Fibroblast of pulmonary artery (primary cell): ENCODE results near the gene OLFML1.

Experiments
- DNase-seq: peaks from one replicate; pipeline ENCODE4 v3.0.0-alpha.2; 2010; ENCODE audit warnings: low read depth
- H3K4me3 ChIP-seq: replicated peaks from 2 replicates; pipeline ENCODE4 v1.5.1; 2011; ENCODE audit warnings: low read depth, mild to moderate bottlenecking, control low read depth, low read length, moderate library complexity
- TF ChIP-seq, protein P1 (sequence below): IDR thresholded peaks from 2 replicates; pipeline ENCODE4 v1.5.1; 2011; ENCODE audit warnings: mild to moderate bottlenecking, control low read depth, low read length, inconsistent platforms; ENCODE audit errors: missing control alignments

OLFML1 gene

DNA sequence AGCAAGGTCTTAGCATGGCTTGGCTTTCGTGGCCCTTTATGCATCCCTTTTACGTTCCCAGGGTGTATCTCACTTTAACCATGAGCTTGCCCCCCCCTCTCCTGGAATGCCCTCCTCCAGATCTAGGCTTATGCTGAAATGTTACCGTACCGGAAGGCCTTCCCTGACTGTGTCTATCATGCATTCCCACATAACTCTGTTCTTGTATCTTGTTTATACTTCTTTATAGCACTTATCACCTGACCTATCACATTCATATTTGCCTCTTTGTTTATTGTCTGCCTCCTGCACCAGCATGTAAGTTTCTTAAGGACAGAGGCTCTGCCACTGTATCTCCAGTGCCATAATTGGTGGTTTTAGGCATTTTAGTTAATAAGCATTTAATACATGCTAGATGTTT lies 67.4 kb downstream of the OLFML1 start:
- TF ChIP-seq, protein P1, sequence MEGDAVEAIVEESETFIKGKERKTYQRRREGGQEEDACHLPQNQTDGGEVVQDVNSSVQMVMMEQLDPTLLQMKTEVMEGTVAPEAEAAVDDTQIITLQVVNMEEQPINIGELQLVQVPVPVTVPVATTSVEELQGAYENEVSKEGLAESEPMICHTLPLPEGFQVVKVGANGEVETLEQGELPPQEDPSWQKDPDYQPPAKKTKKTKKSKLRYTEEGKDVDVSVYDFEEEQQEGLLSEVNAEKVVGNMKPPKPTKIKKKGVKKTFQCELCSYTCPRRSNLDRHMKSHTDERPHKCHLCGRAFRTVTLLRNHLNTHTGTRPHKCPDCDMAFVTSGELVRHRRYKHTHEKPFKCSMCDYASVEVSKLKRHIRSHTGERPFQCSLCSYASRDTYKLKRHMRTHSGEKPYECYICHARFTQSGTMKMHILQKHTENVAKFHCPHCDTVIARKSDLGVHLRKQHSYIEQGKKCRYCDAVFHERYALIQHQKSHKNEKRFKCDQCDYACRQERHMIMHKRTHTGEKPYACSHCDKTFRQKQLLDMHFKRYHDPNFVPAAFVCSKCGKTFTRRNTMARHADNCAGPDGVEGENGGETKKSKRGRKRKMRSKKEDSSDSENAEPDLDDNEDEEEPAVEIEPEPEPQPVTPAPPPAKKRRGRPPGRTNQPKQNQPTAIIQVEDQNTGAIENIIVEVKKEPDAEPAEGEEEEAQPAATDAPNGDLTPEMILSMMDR: no peak
- no peak for DNase-seq
- H3K4me3 ChIP-seq: no peak overlapping the region

DNA sequence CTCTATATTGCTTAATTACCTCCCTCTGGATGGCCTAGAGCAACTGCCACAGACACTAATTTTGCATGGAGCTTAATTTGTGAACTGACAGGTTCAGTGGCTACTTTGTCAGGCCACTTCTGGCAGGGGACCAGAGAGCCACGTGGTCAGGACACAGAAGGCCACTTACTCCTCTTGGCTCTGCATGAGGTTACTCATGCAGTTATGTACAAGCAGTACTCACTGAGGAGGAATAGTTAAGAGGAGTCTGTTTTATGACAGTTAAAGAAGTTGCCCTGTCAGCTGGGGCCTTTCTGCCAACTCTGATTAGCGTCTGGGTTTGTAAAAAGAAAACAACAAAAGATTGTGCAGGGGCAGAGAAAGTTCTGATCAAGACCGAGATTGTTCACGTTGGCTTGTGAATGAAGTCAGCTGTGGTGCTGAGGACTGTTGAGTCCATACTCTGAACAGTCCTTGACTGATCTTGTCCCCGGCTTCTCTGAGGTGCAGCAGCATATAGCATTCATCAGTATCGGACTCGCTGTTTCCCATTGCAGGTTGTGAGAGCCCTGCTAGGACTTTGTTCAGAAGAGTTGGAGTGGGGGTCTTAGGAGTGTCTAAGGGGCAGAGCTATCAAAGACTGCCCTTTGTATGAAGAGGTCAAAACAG lies 69.9 kb downstream of the OLFML1 start:
- TF ChIP-seq, protein P1: no peak
- no peak for DNase-seq

DNA sequence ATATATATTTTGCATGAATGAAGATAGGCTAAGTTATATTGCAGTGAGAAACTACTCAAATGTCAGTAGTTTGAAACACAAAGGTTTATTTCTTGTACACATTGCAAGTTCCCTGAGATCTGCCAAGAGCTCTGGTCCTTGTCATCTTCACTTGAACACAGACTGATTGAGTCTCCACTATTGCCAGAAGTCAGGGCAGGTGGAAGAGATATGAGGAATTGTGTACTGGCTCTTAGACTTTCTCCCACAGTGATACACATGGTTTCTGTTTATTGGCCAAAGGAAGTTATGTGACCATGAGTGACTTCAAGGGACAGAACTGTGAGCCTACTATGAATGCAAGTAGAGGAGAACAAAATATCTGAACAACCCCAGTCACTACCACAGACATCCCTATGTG lies 72.7 kb downstream of the OLFML1 start:
- TF ChIP-seq, protein P1: no peak
- no peak for DNase-seq
- H3K4me3 ChIP-seq: no peak overlapping the region

More for the DNA sequence above, 69.9 kb downstream of the OLFML1 start:
- no peak overlapping the region for H3K4me3 ChIP-seq

DNA sequence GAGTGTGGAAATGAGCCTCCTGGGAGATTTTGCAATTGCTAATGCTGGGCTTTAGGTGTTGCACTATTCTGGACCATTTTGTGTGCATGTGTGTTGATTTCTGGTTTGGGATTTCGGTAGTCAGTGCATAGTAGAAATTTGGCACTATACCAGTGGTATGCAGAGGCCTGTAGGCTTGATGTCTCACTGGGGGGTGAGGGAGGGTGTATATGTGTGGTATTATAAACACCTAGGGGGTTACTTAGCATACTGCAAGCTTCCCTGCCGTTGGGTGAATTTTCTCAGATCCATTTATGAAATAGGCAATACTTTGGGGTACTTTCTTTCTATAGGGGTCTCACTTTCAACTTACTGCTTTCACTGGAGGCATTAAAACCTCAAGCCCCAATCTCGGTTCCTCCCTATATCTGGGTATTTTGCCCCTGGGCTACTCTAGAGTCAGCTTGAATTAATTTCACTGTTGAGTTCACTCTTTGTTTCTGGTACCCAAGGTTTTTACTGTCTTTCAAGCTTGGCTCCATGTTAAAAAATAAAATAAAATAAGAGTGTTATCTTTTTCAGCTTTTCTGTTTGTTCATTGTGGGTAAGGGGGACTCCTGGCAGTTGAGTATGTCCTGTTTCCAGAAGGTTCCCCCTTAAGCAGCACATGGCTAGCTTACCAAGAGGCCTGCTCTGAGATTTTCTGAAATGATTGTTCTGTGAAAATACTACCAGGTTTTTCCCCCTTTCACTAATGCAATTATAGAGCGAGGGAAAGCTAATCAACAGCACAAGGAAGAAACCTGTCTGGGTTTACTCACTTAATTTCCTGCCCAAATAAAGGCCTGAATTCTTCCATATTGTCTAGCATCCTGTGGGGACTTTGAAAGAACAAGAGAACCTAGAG lies 74.3 kb downstream of the OLFML1 start:
- DNase-seq: no peak
- TF ChIP-seq, protein P1: no peak
- no peak overlapping the region for H3K4me3 ChIP-seq
